GM18517 (cell line): ENCODE data around the gene NATD1.
"Not testable (repeated sequence)": the region's sequence is repeated elsewhere in the genome, so short reads cannot be mapped to it uniquely, and the experiment has no call there.

Source experiments
- ATAC-seq: cut with Tn5 transposase; IDR thresholded peaks from one replicate; pipeline ENCODE4 v1.9.1; 2021; ENCODE audit warnings: mild to moderate bottlenecking, moderate library complexity; ENCODE audit not compliant: unreplicated experiment

Gene NATD1

GRCh38 chr17:21247552-21248258 lies 5.5 kb downstream of the NATD1 start:
- ATAC-seq: no peak

- no peak for ATAC-seq
Measured at GRCh38 chr17:21246698-21247097, 6.5 kb downstream of the NATD1 start.

- ATAC-seq: no peak
Measured at GRCh38 chr17:21245639-21246084, 7.5 kb downstream of the NATD1 start.

GRCh38 chr17:21243516-21244303 lies 9.5 kb downstream of the NATD1 start:
- ATAC-seq: no peak

- no peak for ATAC-seq
Measured at GRCh38 chr17:21242780-21243515, 10.3 kb downstream of the NATD1 start.

- ATAC-seq: no peak
Measured at GRCh38 chr17:21242026-21242697, 11.0 kb downstream of the NATD1 start.

GRCh38 chr17:21241564-21241963 lies 11.6 kb downstream of the NATD1 start:
- ATAC-seq: no peak

- ATAC-seq: no peak
Measured at GRCh38 chr17:21240369-21241055, 12.7 kb downstream of the NATD1 start.

GRCh38 chr17:21239680-21240368 lies 13.4 kb downstream of the NATD1 start:
- ATAC-seq: no peak

- no peak for ATAC-seq
Measured at GRCh38 chr17:21235921-21236320, 17.3 kb downstream of the NATD1 start.

GRCh38 chr17:21233581-21234347 lies 19.4 kb downstream of the NATD1 start:
- no peak for ATAC-seq

GRCh38 chr17:21232033-21232749 lies 21.0 kb downstream of the NATD1 start:
- no peak for ATAC-seq

GRCh38 chr17:21231533-21231932 lies 21.7 kb downstream of the NATD1 start:
- ATAC-seq: no peak

GRCh38 chr17:21228845-21229244 lies 24.4 kb downstream of the NATD1 start:
- no peak for ATAC-seq

- ATAC-seq: no peak
Measured at GRCh38 chr17:21228111-21228510, 25.1 kb downstream of the NATD1 start.

GRCh38 chr17:21227277-21227676 lies 25.9 kb downstream of the NATD1 start:
- not testable (repeated sequence) for ATAC-seq

GRCh38 chr17:21223086-21223485 lies 30.1 kb downstream of the NATD1 start:
- ATAC-seq: no peak

GRCh38 chr17:21218831-21219380 lies 34.3 kb downstream of the NATD1 start:
- ATAC-seq: no peak
